ENCODE data around the gene FCHO2. TPM values are rescaled to one million over a fixed set of nuclear protein-coding genes. Genes with fewer than 3 reads are reported as not detected.

Gene FCHO2
- total and polyA plus RNA-seq, 2 of the 8 experiments (the other 6 are each of a cell fraction or from before 2014, with no cell fraction given): 4.3 to 15.7 TPM

DNA sequence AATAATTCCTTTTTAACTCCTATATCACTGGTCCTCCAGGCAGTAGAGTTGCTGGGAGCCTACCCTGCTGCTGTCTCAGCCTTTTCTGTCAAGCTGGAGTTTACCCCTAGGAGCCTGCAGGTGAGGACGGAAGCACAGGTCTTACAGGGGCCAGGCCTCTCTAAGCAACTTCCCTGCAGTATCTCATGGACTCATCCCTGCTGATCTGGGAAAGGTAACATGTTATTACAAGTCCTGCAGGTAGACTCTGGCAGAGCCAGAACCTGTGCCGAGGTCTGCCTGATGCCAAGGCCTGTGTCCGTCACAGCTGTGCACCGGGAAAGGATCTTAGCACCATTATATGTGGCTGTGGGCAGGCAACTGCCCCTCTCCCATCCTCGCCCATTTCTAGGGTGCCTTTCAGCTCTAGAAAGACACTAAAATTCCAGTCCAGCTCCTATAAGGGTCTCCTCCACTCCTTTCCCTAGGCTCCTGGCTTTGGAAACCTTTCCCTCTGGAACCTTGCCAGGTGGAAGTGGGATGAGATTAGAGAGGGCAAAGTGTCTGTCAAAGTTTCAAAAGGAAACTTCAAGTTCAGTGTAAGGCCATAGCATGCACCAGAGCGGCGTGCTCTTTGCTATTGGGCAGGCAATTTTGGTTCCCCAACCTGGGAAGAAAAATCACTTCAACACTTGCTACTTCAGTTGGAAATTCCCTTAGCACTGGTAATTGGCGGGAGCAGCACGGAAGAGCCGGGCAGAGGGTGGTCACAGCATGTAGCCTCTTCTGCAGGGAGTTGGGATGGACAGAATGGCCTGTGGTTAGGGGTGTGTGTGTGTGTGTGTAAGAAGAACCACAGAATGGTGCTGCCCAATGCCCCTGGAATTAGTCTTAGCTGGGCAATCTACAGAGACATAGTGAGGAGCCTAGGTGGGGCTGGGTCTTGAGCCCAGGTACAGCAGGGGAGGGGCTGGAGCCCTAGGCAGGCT lies 182.0 kb downstream of the FCHO2 start:
- POLR2A ChIA-PET (ENCODE audit: partially characterized antibody): interaction anchor here (1.6 kb wide), 1 partner anchor 31 kb away, joined by 3 read pairs; no protein-coding TSS in a partner anchor
- no peak overlapping the region for H3K4me2 ChIP-seq (ENCODE audit: insufficient read depth in 1 of 2, low read depth in 2 of 2, low read length in 2 of 2)

More for the DNA sequence above, 182.0 kb downstream of the FCHO2 start:
- Histone ChIP-seq H3K9ac (replicated peaks in 1 of 4; ENCODE audit: extremely low read depth in 1 of 4, low read depth in 3 of 4, low read length in 3 of 4) (no peak overlapping the region), H4K8ac (ENCODE audit: extremely low read depth, insufficient read depth, low read length) (no peak overlapping the region), H3K56ac (replicated peaks; ENCODE audit: insufficient read length, low read depth, low read length) (no peak overlapping the region), H2AFZ (ENCODE audit: low read length) (0 out of 2 replicates have a peak overlapping the region, but pooled peaks have one; percentile 46), H3K14ac (ENCODE audit: insufficient read length) (no peak overlapping the region), H3K9me3 (ENCODE audit: insufficient read depth in 2 of 2, low read depth in 1 of 2, low read length in 1 of 2) (no peaks in the 10 kb centered on the region), H3K23me2 (ENCODE audit: low read depth, low read length) (no peaks in the 10 kb centered on the region), H3K79me2 (ENCODE audit: control insufficient read depth in 1 of 2, insufficient read depth in 2 of 2, low read length in 2 of 2) (no peaks in the 10 kb centered on the region), H2BK5ac (ENCODE audit: low read depth, low read length) (no peak overlapping the region), H2BK15ac (ENCODE audit: low read length) (no peak overlapping the region), H3K36me3 (ENCODE audit: control insufficient read depth in 2 of 4, insufficient read depth in 4 of 4, low read length in 3 of 4) (no peaks in the 10 kb centered on the region), H4K5ac (ENCODE audit: insufficient read length, low read depth, low read length) (no peak overlapping the region), H3K79me1 (ENCODE audit: low read depth, low read length) (no peaks in the 10 kb centered on the region), H4K20me1 (replicated peaks in 1 of 2; ENCODE audit: control insufficient read depth in 1 of 2, insufficient read depth in 2 of 2, low read length in 2 of 2) (no peaks in the 10 kb centered on the region), H2AK5ac (ENCODE audit: low read depth, low read length) (no peak overlapping the region), H2BK12ac (ENCODE audit: low read depth, low read length) (no peak overlapping the region), H3K18ac (ENCODE audit: extremely low read depth, low read length) (no peak overlapping the region), H3K4me1 (replicated peaks in 1 of 4; ENCODE audit: control insufficient read depth in 3 of 4, insufficient read depth in 4 of 4, low read length in 3 of 4) (peaks cover 0 to 10% (median 3%) of the 10 kb centered on the region in 4 experiments; a peak in 3 of 7 replicates), H3K4me3 (ENCODE audit: extremely low read depth in 1 of 4, insufficient read depth in 2 of 4, low read depth in 3 of 4, low read length in 4 of 4) (no peak overlapping the region), H3K27me3 (replicated peaks in 1 of 4; ENCODE audit: control insufficient read depth in 3 of 4, extremely low read depth in 1 of 4, insufficient read depth in 3 of 4, low read length in 3 of 4) (no peaks in the 10 kb centered on the region; a peak in 1 of 7 replicates), H3K4ac (replicated peaks; ENCODE audit: insufficient read length, low read depth, low read length) (no peak overlapping the region), H2BK20ac (ENCODE audit: low read length) (no peak overlapping the region), H2BK120ac (replicated peaks; ENCODE audit: low read depth, low read length) (no peak overlapping the region), H4K91ac (replicated peaks; ENCODE audit: insufficient read length, low read length) (no peak overlapping the region), H3K27ac (ENCODE audit: low read depth, low read length) (no peak overlapping the region; the same call in 1 of the 2 replicates), H3K23ac (ENCODE audit: insufficient read length) (no peak overlapping the region)
- WGBS, 2 experiments (ENCODE audit: extremely low coverage in 1 of 2, insufficient coverage in 1 of 2, insufficient read length in 1 of 2, insufficient replicate concordance in 2 of 2, low coverage in 1 of 2, low lambda C conversion rate in 2 of 2, missing lambda C conversion rate in 1 of 2): 88% methylated on average over 10 of the region's 10 CpGs; no CpG with 5 or more reads in 1 of the 2 experiments
- CTCF ChIA-PET (ENCODE audit: partially characterized antibody): interaction anchor here (0.7 to 4.7 kb wide), 9 partner anchors 13 to 161 kb away, joined by 3 to 41 read pairs (median 5); partner anchors contain the start of gene TMEM174
- FAIRE-seq: no peak
- TF ChIP-seq RXRA (IDR thresholded peaks at IDR 0.05; ENCODE audit: insufficient read depth, low read depth, low read length) (no peak), TBP (IDR thresholded peaks at IDR 0.05; ENCODE audit: low read depth, low read length) (no peak), MAX (IDR thresholded peaks at IDR 0.05) (no peak), SP4 (IDR thresholded peaks at IDR 0.05; ENCODE audit: low read length) (no peak), NANOG (IDR thresholded peaks at IDR 0.05; ENCODE audit: insufficient read depth, low read depth, low read length, poor library complexity, severe bottlenecking) (no peak), BCL11A (IDR thresholded peaks at IDR 0.05; ENCODE audit: low read depth in 2 of 2, low read length in 2 of 2) (no peak), CBX8 (IDR thresholded peaks at IDR 0.05; ENCODE audit: borderline replicate concordance, low read depth, low read length) (no peak)
- TF ChIP-seq, protein P1, sequence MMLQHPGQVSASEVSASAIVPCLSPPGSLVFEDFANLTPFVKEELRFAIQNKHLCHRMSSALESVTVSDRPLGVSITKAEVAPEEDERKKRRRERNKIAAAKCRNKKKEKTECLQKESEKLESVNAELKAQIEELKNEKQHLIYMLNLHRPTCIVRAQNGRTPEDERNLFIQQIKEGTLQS (IDR thresholded peaks at IDR 0.05; ENCODE audit: insufficient read depth, low read depth, low read length): no peak
- DNase-seq (ENCODE audit: low read depth in 1 of 2, low spot score in 2 of 2): no peak
